HG03342 (cell line): ENCODE measurements around the gene LYAR.

Source experiments
- ATAC-seq: cut with Tn5 transposase; IDR thresholded peaks from one replicate; pipeline ENCODE4 v1.9.1; 2021; ENCODE audit warnings: mild to moderate bottlenecking, moderate library complexity; ENCODE audit not compliant: unreplicated experiment

Gene LYAR

DNA sequence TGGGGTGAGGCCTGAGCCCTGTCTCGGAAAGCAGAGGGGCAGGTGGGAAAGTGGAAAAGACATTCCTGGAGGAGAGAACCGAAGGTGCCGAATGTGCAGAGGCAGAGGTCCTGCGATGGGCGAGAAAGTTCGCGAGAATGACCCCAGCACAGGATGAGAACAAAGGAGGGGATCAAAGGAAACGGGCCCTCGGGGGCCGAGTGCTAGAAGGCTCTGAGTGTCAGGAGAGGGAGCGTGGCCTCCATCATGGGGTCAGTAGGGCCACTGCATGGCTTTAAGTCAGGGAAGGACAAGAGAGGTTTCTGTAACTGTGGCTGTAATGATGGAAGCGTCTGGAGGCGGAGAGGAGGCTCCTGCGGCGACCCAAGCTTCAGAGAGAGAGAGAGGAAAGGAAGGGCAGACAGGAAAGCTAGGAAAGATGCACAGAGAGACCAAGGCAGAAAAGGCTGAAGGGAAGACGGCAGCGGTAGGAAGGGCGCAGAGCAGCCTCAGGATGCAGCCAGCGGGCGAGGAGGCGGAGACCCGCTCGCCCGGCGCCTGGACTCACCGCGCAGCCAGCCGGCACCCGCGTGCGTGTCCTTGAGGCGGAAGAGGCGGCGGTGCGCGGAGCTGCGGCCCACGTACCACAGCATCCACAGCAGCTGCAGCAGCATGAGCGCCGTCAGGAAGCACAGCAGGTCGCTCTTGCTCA lies 63.9 kb downstream of the LYAR start:
- ATAC-seq = no peak
